Astrocyte (in vitro differentiated cells and primary cell): ENCODE data around the gene NFIL3. TPM values are rescaled to one million over a fixed set of nuclear protein-coding genes. Genes with fewer than 3 reads are reported as not detected.
"Not testable (repeated sequence)": the region's sequence is repeated elsewhere in the genome, so short reads cannot be mapped to it uniquely, and the experiment has no call there.

Experiments used
- DNase-seq: peaks from one replicate; pipeline ENCODE4 v3.0.0-alpha.2; 2010; ENCODE audit warnings: low read depth
- FAIRE-seq: peaks from 2 replicates; lab custom pipeline; 2011; peaks lifted over from hg19 to GRCh38; lab: Jason Lieb, UNC
- H2AFZ ChIP-seq: 2 replicates; pipeline ENCODE4 v1.6.0; 2012; ENCODE audit warnings: low read depth, low read length, inconsistent platforms
- H3K27ac ChIP-seq: 2 replicates; pipeline ENCODE4 v1.5.1; 2011; ENCODE audit warnings: low read depth, low read length, inconsistent platforms
- H3K27me3 ChIP-seq: 2 replicates; pipeline ENCODE4 v1.6.0; 2011; ENCODE audit warnings: low read length, inconsistent platforms; ENCODE audit not compliant: insufficient read depth
- H3K36me3 ChIP-seq: 2 replicates; pipeline ENCODE4 v1.5.1; 2011; ENCODE audit warnings: low read length, inconsistent platforms; ENCODE audit not compliant: insufficient read depth
- H3K4me1 ChIP-seq: 2 replicates; pipeline ENCODE4 v1.5.1; 2011; ENCODE audit warnings: low read length, inconsistent platforms; ENCODE audit not compliant: insufficient read depth
- H3K4me2 ChIP-seq: 2 replicates; pipeline ENCODE4 v1.6.0; 2012; ENCODE audit warnings: low read length, inconsistent platforms
- H3K4me3 ChIP-seq: 2 replicates; pipeline ENCODE4 v1.5.1; 2011; ENCODE audit warnings: low read depth, mild to moderate bottlenecking, low read length, inconsistent platforms; ENCODE audit not compliant: insufficient read depth
- H3K79me2 ChIP-seq: 2 replicates; pipeline ENCODE4 v1.6.0; 2012; ENCODE audit warnings: mild to moderate bottlenecking, low read length, inconsistent platforms; ENCODE audit not compliant: insufficient read depth
- H3K9ac ChIP-seq: 2 replicates; pipeline ENCODE4 v1.6.0; 2012; ENCODE audit warnings: mild to moderate bottlenecking, low read length, inconsistent platforms
- H3K9me3 ChIP-seq: 2 replicates; pipeline ENCODE4 v1.5.1; 2012; ENCODE audit warnings: low read depth, mild to moderate bottlenecking, low read length, inconsistent platforms; ENCODE audit not compliant: insufficient read depth
- H4K20me1 ChIP-seq: 2 replicates; pipeline ENCODE4 v1.6.0; 2012; ENCODE audit warnings: low read length, inconsistent platforms; ENCODE audit not compliant: insufficient read depth
- H3K27ac Mint-ChIP-seq: one replicate; pipeline ENCODE4 v1.8.0; 2021; ENCODE audit warnings: mild to moderate bottlenecking, mixed read lengths; ENCODE audit not compliant: unreplicated experiment
- H3K27me3 Mint-ChIP-seq: one replicate; pipeline ENCODE4 v1.8.0; 2021; ENCODE audit warnings: low read depth, mixed read lengths; ENCODE audit not compliant: unreplicated experiment
- H3K36me3 Mint-ChIP-seq: one replicate; pipeline ENCODE4 v1.8.0; 2021; ENCODE audit warnings: low read depth, mixed read lengths; ENCODE audit not compliant: unreplicated experiment
- H3K4me1 Mint-ChIP-seq: one replicate; pipeline ENCODE4 v1.8.0; 2021; ENCODE audit warnings: low read depth, mixed read lengths; ENCODE audit not compliant: unreplicated experiment
- H3K4me3 Mint-ChIP-seq: one replicate; pipeline ENCODE4 v1.8.0; 2021; ENCODE audit warnings: mild to moderate bottlenecking, moderate library complexity, mixed read lengths; ENCODE audit not compliant: unreplicated experiment
- H3K9me3 Mint-ChIP-seq: one replicate; pipeline ENCODE4 v1.8.0; 2021; ENCODE audit warnings: mild to moderate bottlenecking, mixed read lengths; ENCODE audit not compliant: unreplicated experiment
- CTCF ChIP-seq: IDR thresholded peaks from 2 replicates; pipeline ENCODE4 v1.5.1; 2011; ENCODE audit warnings: low read depth, mild to moderate bottlenecking, inconsistent platforms, low read length, moderate library complexity; ENCODE audit not compliant: insufficient read depth
- EZH2 ChIP-seq: IDR thresholded peaks from 2 replicates; pipeline ENCODE4 v1.6.1; 2012; ENCODE audit warnings: mild to moderate bottlenecking, low read length, inconsistent platforms; ENCODE audit not compliant: insufficient read depth
- total RNA-seq: library from RNA; stranded (reverse); gene quantifications from 2 replicates; pipeline ENCODE4 v1.2.1, GENCODE V29; 2021

NFIL3 gene
- total RNA-seq, 1 donor from 2014 or later = 32.4 TPM

DNA sequence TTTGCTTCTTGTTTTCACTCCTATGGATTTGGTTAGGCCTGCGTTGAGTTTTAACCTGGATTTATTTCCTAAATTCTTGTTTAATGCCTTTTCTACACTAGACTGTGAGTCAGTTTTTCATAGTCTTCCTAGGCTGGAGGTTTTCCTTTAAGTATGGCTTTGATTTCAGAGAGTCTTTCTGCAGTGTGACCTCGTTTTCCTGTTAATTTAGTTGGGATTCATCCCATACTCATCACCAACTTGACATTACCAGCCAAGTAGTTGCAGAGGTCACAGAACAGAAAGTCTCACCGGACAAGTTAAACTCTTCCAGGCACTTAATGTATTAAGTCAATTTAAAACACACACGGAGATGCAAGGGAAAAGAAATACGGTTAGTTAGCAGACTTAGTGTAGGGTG lies 32.2 kb downstream of the NFIL3 start:
- no peak overlapping the region for H3K27ac Mint-ChIP-seq
- H3K9me3 Mint-ChIP-seq = no peaks in the 10 kb centered on the region
- TF ChIP-seq EZH2 (no peak), CTCF (no peak)
- no peaks in the 10 kb centered on the region for H3K79me2 ChIP-seq
- H4K20me1 ChIP-seq = no peaks in the 10 kb centered on the region
- DNase-seq = no peak
- no peak overlapping the region for H3K27ac ChIP-seq
- H3K9me3 ChIP-seq = no peaks in the 10 kb centered on the region
- no peak overlapping the region for H3K4me3 ChIP-seq
- no peak overlapping the region for H2AFZ ChIP-seq
- H3K27me3 Mint-ChIP-seq = no peaks in the 10 kb centered on the region
- H3K27me3 ChIP-seq = no peaks in the 10 kb centered on the region
- H3K36me3 Mint-ChIP-seq = no peaks in the 10 kb centered on the region
- H3K4me1 ChIP-seq = peaks cover 13% of the 10 kb centered on the region
- H3K4me3 Mint-ChIP-seq = no peak overlapping the region
- H3K36me3 ChIP-seq = no peaks in the 10 kb centered on the region
- FAIRE-seq = no peak
- H3K4me1 Mint-ChIP-seq = peaks cover 12% of the 10 kb centered on the region
- no peak overlapping the region for H3K9ac ChIP-seq
- H3K4me2 ChIP-seq = no peak overlapping the region

DNA sequence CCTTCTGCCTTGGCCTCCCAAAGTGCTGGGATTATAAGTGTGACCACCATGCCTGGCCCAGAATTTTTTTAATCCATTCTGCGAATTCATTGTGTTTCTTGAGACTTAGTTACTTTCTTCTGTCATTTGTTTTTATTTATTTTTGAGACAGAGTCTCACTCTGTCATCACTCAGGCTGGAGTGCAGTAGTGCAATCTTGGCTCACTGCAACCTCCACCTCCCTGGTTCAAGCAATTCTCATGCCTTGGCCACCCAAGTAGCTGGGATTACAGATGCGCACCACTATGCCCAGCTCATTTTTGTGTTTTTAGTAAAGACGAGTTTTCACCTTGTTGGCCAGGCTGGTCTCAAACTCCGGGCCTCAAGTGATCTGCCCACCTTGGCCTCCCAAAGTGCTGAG lies 33.9 kb downstream of the NFIL3 start:
- not testable (repeated sequence) for FAIRE-seq, H3K4me1 ChIP-seq, DNase-seq, H3K79me2 ChIP-seq, H3K9ac ChIP-seq, H3K9me3 ChIP-seq, H3K4me3 Mint-ChIP-seq, H3K36me3 ChIP-seq, H4K20me1 ChIP-seq, H3K36me3 Mint-ChIP-seq, H3K27ac ChIP-seq, H3K4me1 Mint-ChIP-seq, H3K4me2 ChIP-seq, H3K4me3 ChIP-seq, H3K27me3 ChIP-seq, H2AFZ ChIP-seq, H3K27ac Mint-ChIP-seq, H3K27me3 Mint-ChIP-seq, H3K9me3 Mint-ChIP-seq

- TF ChIP-seq EZH2 = no peak
- TF ChIP-seq CTCF = no peak
- H3K27ac Mint-ChIP-seq = no peak overlapping the region
- H3K9me3 Mint-ChIP-seq = no peaks in the 10 kb centered on the region
- H3K4me3 ChIP-seq = no peak overlapping the region
- H3K79me2 ChIP-seq = no peaks in the 10 kb centered on the region
- H3K36me3 ChIP-seq = no peaks in the 10 kb centered on the region
- no peaks in the 10 kb centered on the region for H3K27me3 Mint-ChIP-seq
- no peaks in the 10 kb centered on the region for H3K9me3 ChIP-seq
- H3K27me3 ChIP-seq = no peaks in the 10 kb centered on the region
- H3K9ac ChIP-seq = no peak overlapping the region
- no peaks in the 10 kb centered on the region for H3K36me3 Mint-ChIP-seq
- no peaks in the 10 kb centered on the region for H3K4me1 Mint-ChIP-seq
- no peak overlapping the region for H2AFZ ChIP-seq
- H3K4me1 ChIP-seq = no peaks in the 10 kb centered on the region
- H3K27ac ChIP-seq = no peak overlapping the region
- H4K20me1 ChIP-seq = no peaks in the 10 kb centered on the region
- no peak for FAIRE-seq
- no peak for DNase-seq
- H3K4me3 Mint-ChIP-seq = no peak overlapping the region
- no peak overlapping the region for H3K4me2 ChIP-seq
Observed at GRCh38 chr9:91386765-91387164, 36.9 kb downstream of the NFIL3 start.
